IPS-15b (cell line): ENCODE measurements around the gene EVI2B.

ENCODE experiments used
- H3K27me3 ChIP-seq: one replicate; pipeline ENCODE4 v1.6.1; 2013; ENCODE audit warnings: low read length; ENCODE audit not compliant: control insufficient read depth, insufficient read depth
- H3K36me3 ChIP-seq: one replicate; pipeline ENCODE4 v1.6.1; 2013; ENCODE audit warnings: low read length; ENCODE audit not compliant: control insufficient read depth, insufficient read depth
- H3K4me1 ChIP-seq: one replicate; pipeline ENCODE4 v1.6.1; 2013; ENCODE audit warnings: mild to moderate bottlenecking, low read length; ENCODE audit not compliant: control insufficient read depth, insufficient read depth
- H3K4me3 ChIP-seq: one replicate; pipeline ENCODE4 v1.5.1; 2013; ENCODE audit warnings: low read depth, low read length
- H3K9ac ChIP-seq: one replicate; pipeline ENCODE4 v1.6.1; 2013; ENCODE audit warnings: low read depth, mild to moderate bottlenecking, low read length
- H3K9me3 ChIP-seq: one replicate; pipeline ENCODE4 v1.6.1; 2013; ENCODE audit warnings: mild to moderate bottlenecking, low read length; ENCODE audit not compliant: control insufficient read depth, insufficient read depth

The EVI2B gene

DNA sequence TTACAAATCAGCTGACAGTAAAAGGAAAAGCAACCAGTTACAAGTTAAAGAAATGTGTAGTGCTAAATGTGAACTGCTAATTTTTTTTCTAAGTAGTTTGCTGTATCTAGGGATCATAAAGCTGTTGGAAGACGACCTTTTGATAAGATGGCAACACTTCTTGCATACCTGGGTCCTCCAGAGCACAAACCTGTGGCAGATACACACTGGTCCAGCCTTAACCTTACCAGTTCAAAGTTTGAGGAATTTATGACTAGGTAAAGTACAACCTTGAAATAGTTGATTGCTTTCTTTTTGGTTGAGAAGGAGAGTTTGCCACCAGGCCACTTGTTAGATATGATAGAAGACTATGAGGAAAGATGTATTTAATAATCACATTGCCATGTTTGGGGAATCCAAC lies 52.3 kb downstream of the EVI2B start:
- no peaks in the 10 kb centered on the region for H3K4me1 ChIP-seq
- no peak overlapping the region for H3K9ac ChIP-seq
- no peak overlapping the region for H3K4me3 ChIP-seq
- no peaks in the 10 kb centered on the region for H3K27me3 ChIP-seq
- H3K36me3 ChIP-seq, result no peaks in the 10 kb centered on the region
- H3K9me3 ChIP-seq, result no peaks in the 10 kb centered on the region

DNA sequence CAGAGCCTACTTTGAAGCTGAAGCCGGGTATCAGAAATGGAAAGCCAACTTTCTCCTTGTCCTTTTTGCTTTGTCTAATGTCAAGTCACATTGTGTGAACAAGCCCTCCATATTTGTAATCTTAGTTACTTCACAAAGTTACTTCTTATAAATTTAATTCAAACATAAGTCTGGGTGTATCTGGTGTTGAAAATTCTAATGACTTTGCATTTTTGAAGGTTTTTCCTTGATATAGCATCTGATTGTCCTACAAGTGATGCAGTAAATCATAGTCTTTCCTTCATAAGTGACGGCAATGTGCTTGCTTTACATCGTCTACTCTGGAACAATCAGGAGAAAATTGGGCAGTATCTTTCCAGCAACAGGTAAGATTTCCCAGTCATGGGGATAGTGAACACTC lies 53.7 kb downstream of the EVI2B start:
- H3K9me3 ChIP-seq, result no peaks in the 10 kb centered on the region
- H3K36me3 ChIP-seq, result no peaks in the 10 kb centered on the region
- H3K4me1 ChIP-seq, result no peaks in the 10 kb centered on the region
- H3K27me3 ChIP-seq, result no peaks in the 10 kb centered on the region
- no peak overlapping the region for H3K4me3 ChIP-seq
- H3K9ac ChIP-seq, result no peak overlapping the region

DNA sequence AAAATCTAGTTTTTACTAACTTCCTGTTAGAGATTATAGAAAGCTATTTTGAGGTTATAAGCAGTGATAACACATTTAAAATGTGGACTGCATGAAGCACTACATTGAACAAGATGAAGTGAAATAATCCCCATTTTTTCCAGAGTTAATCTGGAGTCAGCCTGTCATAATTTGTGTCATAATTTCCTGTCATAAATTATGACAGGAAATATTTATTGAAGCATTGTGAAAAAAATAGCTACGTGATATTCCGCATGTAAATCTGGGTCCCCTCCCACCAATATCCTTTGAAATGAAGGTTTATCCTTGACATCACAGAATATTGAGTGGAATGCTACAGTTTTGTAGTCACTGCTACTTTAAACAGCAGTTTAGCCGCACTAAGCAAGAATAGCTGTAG lies 56.9 kb downstream of the EVI2B start:
- Histone ChIP-seq H3K36me3 (no peaks in the 10 kb centered on the region), H3K27me3 (no peaks in the 10 kb centered on the region), H3K9ac (no peak overlapping the region), H3K4me1 (no peaks in the 10 kb centered on the region), H3K9me3 (no peaks in the 10 kb centered on the region), H3K4me3 (no peak overlapping the region)

DNA sequence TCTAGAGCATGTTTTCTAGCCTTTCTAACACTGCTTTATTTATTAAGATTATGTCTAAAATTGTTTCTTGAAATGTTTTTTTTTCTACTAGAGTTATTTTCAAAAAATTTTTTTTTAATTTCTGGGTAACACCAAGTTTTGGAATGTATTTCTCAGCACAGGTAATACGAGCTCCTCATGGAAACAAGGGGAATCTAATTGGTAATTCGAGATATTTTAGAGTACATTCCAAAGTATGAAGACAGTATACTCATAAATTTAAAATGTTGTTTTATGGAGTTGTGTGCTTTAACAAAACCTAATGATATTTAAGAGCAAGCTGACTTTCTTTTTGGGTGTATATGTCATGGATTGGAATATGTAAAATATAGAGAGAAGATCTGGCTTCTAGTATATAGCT lies 59.2 kb downstream of the EVI2B start:
- Histone ChIP-seq H3K36me3 (no peaks in the 10 kb centered on the region), H3K9me3 (no peaks in the 10 kb centered on the region), H3K4me3 (no peak overlapping the region), H3K9ac (no peak overlapping the region), H3K4me1 (no peaks in the 10 kb centered on the region), H3K27me3 (no peaks in the 10 kb centered on the region)
